Measurements from ENCODE around the gene SREBF2.

- TF ChIP-seq NR3C1 (IDR thresholded peaks at IDR 0.05): no peak
- TF ChIP-seq POLR2A (IDR thresholded peaks at IDR 0.05; ENCODE audit: low read length): no peak
- no peak for TF ChIP-seq SMC3 (IDR thresholded peaks at IDR 0.05)
- no peak for TF ChIP-seq CTCF (IDR thresholded peaks at IDR 0.05)
- TF ChIP-seq RNF2 (IDR thresholded peaks at IDR 0.05; ENCODE audit: borderline replicate concordance, low read depth): no peak
- no peak for TF ChIP-seq EHMT2 (IDR thresholded peaks at IDR 0.05; ENCODE audit: low read depth)
- TF ChIP-seq EP300 (IDR thresholded peaks at IDR 0.05): no peak
Measured at GRCh38 chr22:41904450-41905410, 71.8 kb downstream of the SREBF2 start.
